Right lobe of liver (tissue), 4 donors: ENCODE results near the gene C1R.

Source experiments
- CTCF ChIP-seq, 4 donors: fragments of 200-600 bp in 3 of 4; fragments of 450-650 bp in 1 of 4; IDR thresholded peaks; one replicate each; pipeline versions ENCODE4 v1.5.1 to v1.8.0; 2016 to 2022; ENCODE audit warnings: antibody characterized with exemption in 4 of 4, mild to moderate bottlenecking in 2 of 4
- POLR2A ChIP-seq: fragments of 450-650 bp; IDR thresholded peaks from one replicate; pipeline ENCODE4 v1.6.1; 2017; ENCODE audit warnings: antibody characterized with exemption, mild to moderate bottlenecking
- donor health status: DM: no; HTN: no; CAD: no.
- donor health status: DM: no; HTN: no; CAD: no.
- donor health status: DM: no; HTN: yes; CAD: no.

GRCh38 chr12:7067096-7067495, 25.1 kb downstream of the C1R start:
- TF ChIP-seq CTCF (IDR thresholded peaks at IDR 0.05) (no peak), POLR2A (no peak)
